NAMALWA (cell line): ENCODE results near the gene RNF215.
"Not testable (repeated sequence)": the region's sequence is repeated elsewhere in the genome, so short reads cannot be mapped to it uniquely, and the experiment has no call there.

Source experiments
- DNase-seq: peaks from one replicate; pipeline ENCODE4 v3.0.0-alpha.2; 2015; ENCODE audit warnings: low spot score

The RNF215 gene

GRCh38 chr22:30421695-30422480 is 34.7 kb upstream of the RNF215 start:
- DNase-seq = no peak

- DNase-seq = no peak
Measured at GRCh38 chr22:30420347-30421125, 33.3 kb upstream of the RNF215 start.

GRCh38 chr22:30416837-30417236 is 29.6 kb upstream of the RNF215 start:
- DNase-seq = no peak

- DNase-seq = no peak
Measured at GRCh38 chr22:30416403-30416802, 29.2 kb upstream of the RNF215 start.

- DNase-seq = no peak
Measured at GRCh38 chr22:30414525-30415047, 27.4 kb upstream of the RNF215 start.

GRCh38 chr22:30413745-30414524 is 26.7 kb upstream of the RNF215 start:
- DNase-seq = no peak

GRCh38 chr22:30413001-30413400 is 25.8 kb upstream of the RNF215 start:
- DNase-seq = no peak

GRCh38 chr22:30411780-30412179 is 24.6 kb upstream of the RNF215 start:
- no peak for DNase-seq

GRCh38 chr22:30408388-30409102 is 21.3 kb upstream of the RNF215 start:
- no peak for DNase-seq

- DNase-seq = no peak
Measured at GRCh38 chr22:30406400-30406799, 19.2 kb upstream of the RNF215 start.

- DNase-seq = no peak
Measured at GRCh38 chr22:30405731-30406130, 18.5 kb upstream of the RNF215 start.

- no peak for DNase-seq
Measured at GRCh38 chr22:30404307-30404706, 17.1 kb upstream of the RNF215 start.

- DNase-seq = not testable (repeated sequence)
Measured at GRCh38 chr22:30402766-30403104, 15.5 kb upstream of the RNF215 start.

- no peak for DNase-seq
Measured at GRCh38 chr22:30402028-30402765, 15.0 kb upstream of the RNF215 start.

GRCh38 chr22:30401024-30401423 is 13.8 kb upstream of the RNF215 start:
- not testable (repeated sequence) for DNase-seq

GRCh38 chr22:30400159-30400558 is 12.9 kb upstream of the RNF215 start:
- no peak for DNase-seq

- DNase-seq = no peak
Measured at GRCh38 chr22:30399718-30400117, 12.5 kb upstream of the RNF215 start.

GRCh38 chr22:30398685-30399680 is 11.8 kb upstream of the RNF215 start:
- DNase-seq = no peak
